Measurements from ENCODE around the gene CDH12. TPM values are rescaled to one million over a fixed set of nuclear protein-coding genes. Genes with fewer than 3 reads are reported as not detected.

Gene CDH12
- polyA plus RNA-seq, 2 of the 4 experiments (the other 2 are of a cell fraction) = 0.04 TPM; not detected in 1

DNA sequence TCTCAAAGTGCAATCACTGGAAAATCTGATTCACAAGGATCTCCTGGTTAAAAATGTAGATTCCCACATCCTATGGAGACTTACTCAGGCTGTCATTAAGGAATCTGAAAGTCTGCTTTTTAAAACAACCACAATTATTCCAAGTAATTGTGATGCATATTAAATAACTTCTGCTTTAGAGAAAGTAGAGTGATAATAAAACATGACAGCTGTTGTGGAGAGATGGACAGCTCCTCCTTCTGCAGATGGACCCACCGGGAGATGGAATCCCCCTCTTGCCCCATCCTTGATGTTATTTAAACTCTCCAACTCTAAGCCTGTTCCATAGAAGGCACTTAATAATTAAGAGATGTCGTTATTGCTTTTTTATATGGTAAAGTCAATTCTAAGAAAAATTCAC, 802.2 kb downstream of the CDH12 start:
- H3K27ac ChIP-seq = no peak overlapping the region
- ChIA-PET POLR2A (no interaction called here), CTCF (no interaction called here)
- DNase-seq (ENCODE audit: low read depth in 1 of 2, low spot score in 1 of 2) (no peak), FAIRE-seq (no peak), ATAC-seq (no peak)
- no peak for TF ChIP-seq RARB (CRISPR knock-in tag; IDR thresholded peaks at IDR 0.05)
- no peak overlapping the region for H3K4me3 ChIP-seq
- H3K4me1 ChIP-seq = no peaks in the 10 kb centered on the region
- no peaks in the 10 kb centered on the region for H3K9me3 ChIP-seq
- 2% methylated on average over 2 of the region's 2 CpGs for WGBS (ENCODE audit: missing lambda C conversion rate)
- no peak overlapping the region for H3K4me2 ChIP-seq

DNA sequence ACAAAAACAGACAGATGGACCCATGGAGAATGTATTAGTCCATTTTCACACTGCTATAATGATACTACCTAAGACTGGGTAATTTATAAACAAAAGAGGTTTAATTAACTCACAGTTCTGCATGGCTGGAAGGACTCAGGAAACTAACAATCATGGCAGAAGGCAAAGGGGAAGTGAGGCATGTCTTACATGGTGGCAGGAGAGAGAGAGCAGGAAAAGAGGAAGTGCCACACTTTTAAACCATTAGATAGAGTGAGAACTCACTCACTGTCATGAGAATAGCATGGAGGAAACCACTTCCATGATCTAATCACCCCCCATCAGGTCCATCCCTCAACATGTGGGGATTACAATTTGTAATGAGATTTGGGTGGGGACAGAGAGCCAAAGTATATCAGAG, 808.9 kb downstream of the CDH12 start:
- ChIA-PET POLR2A (no interaction called here), CTCF (no interaction called here)
- DNase-seq (ENCODE audit: low read depth in 1 of 2, low spot score in 1 of 2) = no peak
- H3K4me1 ChIP-seq = no peaks in the 10 kb centered on the region
- no peak for ATAC-seq
- H3K9me3 ChIP-seq = no peaks in the 10 kb centered on the region; the same call in 2 of the 3 replicates
- no peak for FAIRE-seq
- TF ChIP-seq HOXB5 (CRISPR knock-in tag; IDR thresholded peaks at IDR 0.05) (no peak), PHF8 (IDR thresholded peaks at IDR 0.05; ENCODE audit: borderline replicate concordance, low read depth) (no peak), SREBF2 (IDR thresholded peaks at IDR 0.05) (no peak)
- TF ChIP-seq, protein P1, sequence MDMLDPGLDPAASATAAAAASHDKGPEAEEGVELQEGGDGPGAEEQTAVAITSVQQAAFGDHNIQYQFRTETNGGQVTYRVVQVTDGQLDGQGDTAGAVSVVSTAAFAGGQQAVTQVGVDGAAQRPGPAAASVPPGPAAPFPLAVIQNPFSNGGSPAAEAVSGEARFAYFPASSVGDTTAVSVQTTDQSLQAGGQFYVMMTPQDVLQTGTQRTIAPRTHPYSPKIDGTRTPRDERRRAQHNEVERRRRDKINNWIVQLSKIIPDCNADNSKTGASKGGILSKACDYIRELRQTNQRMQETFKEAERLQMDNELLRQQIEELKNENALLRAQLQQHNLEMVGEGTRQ (IDR thresholded peaks at IDR 0.05) = no peak
- TF ChIP-seq, protein P2, sequence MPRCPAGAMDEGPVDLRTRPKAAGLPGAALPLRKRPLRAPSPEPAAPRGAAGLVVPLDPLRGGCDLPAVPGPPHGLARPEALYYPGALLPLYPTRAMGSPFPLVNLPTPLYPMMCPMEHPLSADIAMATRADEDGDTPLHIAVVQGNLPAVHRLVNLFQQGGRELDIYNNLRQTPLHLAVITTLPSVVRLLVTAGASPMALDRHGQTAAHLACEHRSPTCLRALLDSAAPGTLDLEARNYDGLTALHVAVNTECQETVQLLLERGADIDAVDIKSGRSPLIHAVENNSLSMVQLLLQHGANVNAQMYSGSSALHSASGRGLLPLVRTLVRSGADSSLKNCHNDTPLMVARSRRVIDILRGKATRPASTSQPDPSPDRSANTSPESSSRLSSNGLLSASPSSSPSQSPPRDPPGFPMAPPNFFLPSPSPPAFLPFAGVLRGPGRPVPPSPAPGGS (IDR thresholded peaks at IDR 0.05) = no peak
- TF ChIP-seq, protein P3, sequence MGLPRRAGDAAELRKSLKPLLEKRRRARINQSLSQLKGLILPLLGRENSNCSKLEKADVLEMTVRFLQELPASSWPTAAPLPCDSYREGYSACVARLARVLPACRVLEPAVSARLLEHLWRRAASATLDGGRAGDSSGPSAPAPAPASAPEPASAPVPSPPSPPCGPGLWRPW (IDR thresholded peaks at IDR 0.05) = no peak
- TF ChIP-seq, protein P4, sequence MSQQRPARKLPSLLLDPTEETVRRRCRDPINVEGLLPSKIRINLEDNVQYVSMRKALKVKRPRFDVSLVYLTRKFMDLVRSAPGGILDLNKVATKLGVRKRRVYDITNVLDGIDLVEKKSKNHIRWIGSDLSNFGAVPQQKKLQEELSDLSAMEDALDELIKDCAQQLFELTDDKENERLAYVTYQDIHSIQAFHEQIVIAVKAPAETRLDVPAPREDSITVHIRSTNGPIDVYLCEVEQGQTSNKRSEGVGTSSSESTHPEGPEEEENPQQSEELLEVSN (IDR thresholded peaks at IDR 0.05; ENCODE audit: borderline replicate concordance, low read depth) = no peak
- no peak overlapping the region for H3K4me3 ChIP-seq
- no peak overlapping the region for H3K27ac ChIP-seq
- no peak overlapping the region for H3K4me2 ChIP-seq

DNA sequence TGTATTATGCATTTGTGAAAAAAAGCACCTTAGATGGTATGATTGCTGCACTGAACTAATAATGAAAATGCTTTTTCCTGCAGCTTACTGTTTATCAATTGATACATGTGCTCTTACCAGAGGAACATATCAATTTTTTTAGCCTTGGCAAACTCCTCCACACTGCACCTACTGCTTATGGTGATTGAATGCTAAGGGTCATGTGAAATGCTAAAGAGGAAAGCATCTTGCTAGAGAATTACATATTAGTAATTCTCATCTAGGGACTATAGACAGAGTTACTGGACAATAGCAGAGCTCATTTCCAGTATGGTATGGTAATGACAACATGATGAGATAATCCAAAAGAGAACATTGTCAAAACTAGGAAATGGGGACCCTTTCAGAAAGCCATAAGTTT, 817.1 kb downstream of the CDH12 start:
- Histone ChIP-seq H3K4me1 (no peaks in the 10 kb centered on the region), H3K4me2 (no peak overlapping the region), H3K4me3 (no peak overlapping the region), H3K27ac (no peak overlapping the region), H3K9me3 (no peaks in the 10 kb centered on the region; the same call in 2 of the 3 replicates)
- ATAC-seq (no peak), DNase-seq (ENCODE audit: low read depth in 1 of 2, low spot score in 1 of 2) (no peak), FAIRE-seq (no peak)
- POLR2A ChIA-PET = no interaction called here
- CTCF ChIA-PET = no interaction called here
- no peak for TF ChIP-seq NFE2L2 (conservative IDR thresholded peaks at IDR 0.05; ENCODE audit: low read length)
- no peak for TF ChIP-seq RAD21 (conservative IDR thresholded peaks at IDR 0.05 in 1 of 2, IDR thresholded peaks at IDR 0.05 in 1 of 2)
- TF ChIP-seq POLR2A (IDR thresholded peaks at IDR 0.05; ENCODE audit: low read length) = no peak
- TF ChIP-seq, protein P5, sequence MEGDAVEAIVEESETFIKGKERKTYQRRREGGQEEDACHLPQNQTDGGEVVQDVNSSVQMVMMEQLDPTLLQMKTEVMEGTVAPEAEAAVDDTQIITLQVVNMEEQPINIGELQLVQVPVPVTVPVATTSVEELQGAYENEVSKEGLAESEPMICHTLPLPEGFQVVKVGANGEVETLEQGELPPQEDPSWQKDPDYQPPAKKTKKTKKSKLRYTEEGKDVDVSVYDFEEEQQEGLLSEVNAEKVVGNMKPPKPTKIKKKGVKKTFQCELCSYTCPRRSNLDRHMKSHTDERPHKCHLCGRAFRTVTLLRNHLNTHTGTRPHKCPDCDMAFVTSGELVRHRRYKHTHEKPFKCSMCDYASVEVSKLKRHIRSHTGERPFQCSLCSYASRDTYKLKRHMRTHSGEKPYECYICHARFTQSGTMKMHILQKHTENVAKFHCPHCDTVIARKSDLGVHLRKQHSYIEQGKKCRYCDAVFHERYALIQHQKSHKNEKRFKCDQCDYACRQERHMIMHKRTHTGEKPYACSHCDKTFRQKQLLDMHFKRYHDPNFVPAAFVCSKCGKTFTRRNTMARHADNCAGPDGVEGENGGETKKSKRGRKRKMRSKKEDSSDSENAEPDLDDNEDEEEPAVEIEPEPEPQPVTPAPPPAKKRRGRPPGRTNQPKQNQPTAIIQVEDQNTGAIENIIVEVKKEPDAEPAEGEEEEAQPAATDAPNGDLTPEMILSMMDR (IDR thresholded peaks at IDR 0.05) = no peak
- TF ChIP-seq CBX8 (IDR thresholded peaks at IDR 0.05) = no peak
- TF ChIP-seq, protein P6, sequence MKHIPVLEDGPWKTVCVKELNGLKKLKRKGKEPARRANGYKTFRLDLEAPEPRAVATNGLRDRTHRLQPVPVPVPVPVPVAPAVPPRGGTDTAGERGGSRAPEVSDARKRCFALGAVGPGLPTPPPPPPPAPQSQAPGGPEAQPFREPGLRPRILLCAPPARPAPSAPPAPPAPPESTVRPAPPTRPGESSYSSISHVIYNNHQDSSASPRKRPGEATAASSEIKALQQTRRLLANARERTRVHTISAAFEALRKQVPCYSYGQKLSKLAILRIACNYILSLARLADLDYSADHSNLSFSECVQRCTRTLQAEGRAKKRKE (CRISPR knock-in tag; IDR thresholded peaks at IDR 0.05; ENCODE audit: low read depth) = no peak
- TF ChIP-seq HOXB13 (CRISPR knock-in tag; IDR thresholded peaks at IDR 0.05; ENCODE audit: low read depth) = no peak
- TF ChIP-seq, protein P7, sequence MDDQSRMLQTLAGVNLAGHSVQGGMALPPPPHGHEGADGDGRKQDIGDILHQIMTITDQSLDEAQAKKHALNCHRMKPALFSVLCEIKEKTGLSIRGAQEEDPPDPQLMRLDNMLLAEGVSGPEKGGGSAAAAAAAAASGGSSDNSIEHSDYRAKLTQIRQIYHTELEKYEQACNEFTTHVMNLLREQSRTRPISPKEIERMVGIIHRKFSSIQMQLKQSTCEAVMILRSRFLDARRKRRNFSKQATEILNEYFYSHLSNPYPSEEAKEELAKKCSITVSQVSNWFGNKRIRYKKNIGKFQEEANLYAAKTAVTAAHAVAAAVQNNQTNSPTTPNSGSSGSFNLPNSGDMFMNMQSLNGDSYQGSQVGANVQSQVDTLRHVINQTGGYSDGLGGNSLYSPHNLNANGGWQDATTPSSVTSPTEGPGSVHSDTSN (IDR thresholded peaks at IDR 0.05) = no peak
- TF ChIP-seq HOXB5 (CRISPR knock-in tag; IDR thresholded peaks at IDR 0.05) = no peak
- TF ChIP-seq, protein P8, sequence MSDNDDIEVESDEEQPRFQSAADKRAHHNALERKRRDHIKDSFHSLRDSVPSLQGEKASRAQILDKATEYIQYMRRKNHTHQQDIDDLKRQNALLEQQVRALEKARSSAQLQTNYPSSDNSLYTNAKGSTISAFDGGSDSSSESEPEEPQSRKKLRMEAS (IDR thresholded peaks at IDR 0.05) = no peak
- TF ChIP-seq SREBF2 (IDR thresholded peaks at IDR 0.05) = no peak
- no peak for TF ChIP-seq ZNF302 (CRISPR knock-in tag; IDR thresholded peaks at IDR 0.05)
